Measurements from ENCODE around the gene ZNF229.
"Not testable (repeated sequence)": the region's sequence is repeated elsewhere in the genome, so short reads cannot be mapped to it uniquely, and the experiment has no call there.

The ZNF229 gene

GRCh38 chr19:44430956-44431355 lies 17.3 kb downstream of the ZNF229 start:
- Histone ChIP-seq H3K27me3 (ENCODE audit: control insufficient read depth, insufficient read depth, low read length) (no peaks in the 10 kb centered on the region), H3K4me3 (ENCODE audit: low read length) (no peak overlapping the region), H3K4me1 (ENCODE audit: control insufficient read depth, insufficient read depth, low read length) (no peaks in the 10 kb centered on the region), H3K36me3 (ENCODE audit: insufficient read depth, low read length) (peaks cover 65% of the 10 kb centered on the region), H3K4me2 (ENCODE audit: low read length) (no peak overlapping the region), H3K9me3 (replicated peaks; ENCODE audit: low read length) (peaks cover 42% of the 10 kb centered on the region), H3K9ac (ENCODE audit: low read depth, low read length) (no peak overlapping the region)

GRCh38 chr19:44415553-44415952 lies 32.7 kb downstream of the ZNF229 start:
- not testable (repeated sequence) for H3K4me3 ChIP-seq (ENCODE audit: low read length); H3K36me3 ChIP-seq (ENCODE audit: insufficient read depth, low read length); H3K9me3 ChIP-seq (replicated peaks; ENCODE audit: low read length); H3K4me2 ChIP-seq (ENCODE audit: low read length); H3K4me1 ChIP-seq (ENCODE audit: control insufficient read depth, insufficient read depth, low read length); H3K9ac ChIP-seq (ENCODE audit: low read depth, low read length); H3K27me3 ChIP-seq (ENCODE audit: control insufficient read depth, insufficient read depth, low read length)

GRCh38 chr19:44401139-44402115 lies 46.8 kb downstream of the ZNF229 start, which contains the start of gene ZNF285:
Gene ZNF285 (minus strand): TSS chr19:44401608. CDS start chr19:44397213, 4,395 bp downstream.
- Histone ChIP-seq H3K4me3 (ENCODE audit: low read length) (peak within 1 kb of the TSS; percentile 90), H3K4me1 (ENCODE audit: control insufficient read depth, insufficient read depth, low read length) (peaks cover 8% of the 10 kb centered on the region), H3K36me3 (ENCODE audit: insufficient read depth, low read length) (no peaks in the 10 kb centered on the region), H3K9ac (ENCODE audit: low read depth, low read length) (peak within 1 kb of the TSS; percentile 69), H3K9me3 (replicated peaks; ENCODE audit: low read length) (peaks cover 6% of the 10 kb centered on the region), H3K4me2 (ENCODE audit: low read length) (peak within 1 kb of the TSS; percentile 94), H3K27me3 (ENCODE audit: control insufficient read depth, insufficient read depth, low read length) (no peaks in the 10 kb centered on the region)

- H3K9me3 ChIP-seq (replicated peaks; ENCODE audit: low read length); H3K4me1 ChIP-seq (ENCODE audit: control insufficient read depth, insufficient read depth, low read length); H3K9ac ChIP-seq (ENCODE audit: low read depth, low read length); H3K4me2 ChIP-seq (ENCODE audit: low read length); H3K4me3 ChIP-seq (ENCODE audit: low read length); H3K27me3 ChIP-seq (ENCODE audit: control insufficient read depth, insufficient read depth, low read length); H3K36me3 ChIP-seq (ENCODE audit: insufficient read depth, low read length): not testable (repeated sequence)
Measured at GRCh38 chr19:44389268-44389667, 59.0 kb downstream of the ZNF229 start.

All from skeletal muscle satellite cell (primary cell).